Measurements from ENCODE around the gene SLC6A11.

DNA sequence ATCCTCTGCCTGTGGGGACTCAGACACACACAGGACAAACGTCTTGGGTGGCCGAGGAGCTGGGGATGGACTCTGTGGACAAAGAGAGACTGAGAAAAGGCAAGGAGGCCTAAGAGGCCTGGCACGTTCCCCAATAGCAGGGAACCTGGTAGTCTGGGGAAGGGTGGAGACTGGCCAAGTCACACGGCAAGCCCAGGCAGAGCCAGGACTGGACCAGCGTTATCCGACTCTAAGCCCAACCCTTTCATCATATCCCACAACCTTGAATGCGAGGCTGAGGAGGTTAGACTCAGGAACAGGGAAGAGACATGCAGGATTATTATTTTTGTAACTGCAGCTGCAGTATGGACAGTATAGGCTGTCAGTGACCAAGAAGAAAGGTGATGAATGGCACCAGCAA is 53.4 kb downstream of the SLC6A11 start:
- TF ChIP-seq POLR2AphosphoS5 (IDR thresholded peaks at IDR 0.05; ENCODE audit: insufficient read depth, low read depth, low read length) (no peak), JUN (IDR thresholded peaks at IDR 0.05; ENCODE audit: borderline replicate concordance, insufficient read depth, insufficient read length, low read depth) (no peak), POLR2A (IDR thresholded peaks at IDR 0.05; ENCODE audit: low read depth, low read length) (no peak), GATA2 (IDR thresholded peaks at IDR 0.05; ENCODE audit: insufficient read depth, insufficient read length, low read depth, low read length) (no peak)
- TF ChIP-seq, protein P1, sequence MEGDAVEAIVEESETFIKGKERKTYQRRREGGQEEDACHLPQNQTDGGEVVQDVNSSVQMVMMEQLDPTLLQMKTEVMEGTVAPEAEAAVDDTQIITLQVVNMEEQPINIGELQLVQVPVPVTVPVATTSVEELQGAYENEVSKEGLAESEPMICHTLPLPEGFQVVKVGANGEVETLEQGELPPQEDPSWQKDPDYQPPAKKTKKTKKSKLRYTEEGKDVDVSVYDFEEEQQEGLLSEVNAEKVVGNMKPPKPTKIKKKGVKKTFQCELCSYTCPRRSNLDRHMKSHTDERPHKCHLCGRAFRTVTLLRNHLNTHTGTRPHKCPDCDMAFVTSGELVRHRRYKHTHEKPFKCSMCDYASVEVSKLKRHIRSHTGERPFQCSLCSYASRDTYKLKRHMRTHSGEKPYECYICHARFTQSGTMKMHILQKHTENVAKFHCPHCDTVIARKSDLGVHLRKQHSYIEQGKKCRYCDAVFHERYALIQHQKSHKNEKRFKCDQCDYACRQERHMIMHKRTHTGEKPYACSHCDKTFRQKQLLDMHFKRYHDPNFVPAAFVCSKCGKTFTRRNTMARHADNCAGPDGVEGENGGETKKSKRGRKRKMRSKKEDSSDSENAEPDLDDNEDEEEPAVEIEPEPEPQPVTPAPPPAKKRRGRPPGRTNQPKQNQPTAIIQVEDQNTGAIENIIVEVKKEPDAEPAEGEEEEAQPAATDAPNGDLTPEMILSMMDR (IDR thresholded peaks at IDR 0.05; ENCODE audit: extremely low read depth in 1 of 2, insufficient read depth in 1 of 2, low read depth in 1 of 2, low read length in 2 of 2), result no peak
